ENCODE results near the gene NFATC2.

The NFATC2 gene

DNA sequence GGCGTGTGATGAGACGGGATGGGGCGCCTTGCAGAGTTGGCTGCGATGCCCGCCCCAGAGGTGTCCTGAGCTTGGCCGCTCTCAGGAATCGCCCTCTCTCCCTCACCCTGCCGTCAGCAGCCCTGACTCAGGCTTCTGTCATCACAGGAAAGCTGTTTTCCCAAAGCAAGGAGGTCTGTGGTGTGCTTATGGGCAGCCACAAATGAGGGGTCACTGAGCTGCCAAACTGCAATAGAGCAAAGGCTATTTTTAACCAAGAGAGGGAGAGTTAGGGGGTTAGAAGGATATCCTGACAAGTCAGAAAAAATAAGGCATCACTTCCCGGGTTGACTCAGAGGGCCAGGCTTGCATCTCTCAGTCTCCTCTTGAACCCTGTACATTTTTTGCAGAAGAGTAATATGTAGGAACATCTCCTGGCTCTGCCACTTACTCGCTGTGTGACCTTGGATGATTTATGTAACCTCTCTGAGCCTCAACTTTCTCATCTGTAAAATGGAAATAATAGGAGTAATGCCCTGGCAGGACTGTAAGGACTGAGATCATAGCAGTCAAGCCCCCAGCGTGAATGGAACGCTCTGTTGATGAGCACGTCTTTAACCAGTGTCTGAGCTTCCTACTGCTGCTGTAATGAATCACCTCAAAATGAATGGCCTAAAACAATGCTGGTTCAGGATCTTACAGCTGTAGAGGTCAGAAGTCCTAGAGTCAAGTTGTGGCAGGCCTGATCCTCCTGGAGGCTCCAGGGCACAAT is 181.9 kb downstream of the NFATC2 start:
- no peaks in the 10 kb centered on the region for H3K4me1 Mint-ChIP-seq
- H3K27ac Mint-ChIP-seq (ENCODE audit: low read depth) = no peak overlapping the region
- DNase-seq (ENCODE audit: low spot score in 2 of 2) = no peak
- H3K27me3 Mint-ChIP-seq = no peaks in the 10 kb centered on the region
- peaks cover 9% of the 10 kb centered on the region for H3K9me3 Mint-ChIP-seq
- no peak overlapping the region for H3K4me3 Mint-ChIP-seq
- ATAC-seq (replicated peaks; ENCODE audit: extremely low read depth, poor library complexity, severe bottlenecking) = no peak
- H3K36me3 Mint-ChIP-seq (ENCODE audit: insufficient read depth) = no peaks in the 10 kb centered on the region

- no peak for ATAC-seq (replicated peaks; ENCODE audit: extremely low read depth, poor library complexity, severe bottlenecking)
Observed at GRCh38 chr20:51359947-51360346, 182.6 kb downstream of the NFATC2 start.

DNA sequence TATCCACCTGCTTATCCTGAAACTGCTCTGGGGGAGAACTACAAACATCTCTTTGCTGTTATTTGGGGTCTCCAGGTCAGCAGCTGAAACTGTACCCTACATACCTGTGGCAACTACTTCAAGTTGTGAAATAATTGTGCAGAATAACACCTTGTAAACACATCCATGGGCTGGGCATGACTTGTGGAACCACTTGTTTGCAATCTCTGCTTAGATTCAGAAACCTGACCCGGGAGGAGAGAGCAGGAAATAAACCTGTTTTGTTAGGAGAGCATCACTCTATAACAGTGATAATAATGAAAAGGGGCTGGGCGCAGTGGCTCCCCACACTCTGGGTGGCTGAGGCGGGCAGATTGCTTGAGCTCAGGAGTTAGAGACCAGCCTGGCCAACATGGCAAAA is 183.1 kb downstream of the NFATC2 start:
- Mint-ChIP-seq H3K27ac (ENCODE audit: low read depth) (no peak overlapping the region), H3K27me3 (no peaks in the 10 kb centered on the region), H3K4me1 (peaks cover 5% of the 10 kb centered on the region), H3K4me3 (no peak overlapping the region), H3K9me3 (peaks cover 9% of the 10 kb centered on the region), H3K36me3 (ENCODE audit: insufficient read depth) (no peaks in the 10 kb centered on the region)
- no peak for DNase-seq (ENCODE audit: low spot score in 2 of 2)
- no peak for ATAC-seq (replicated peaks; ENCODE audit: extremely low read depth, poor library complexity, severe bottlenecking)

More at GRCh38 chr20:51359947-51360346, 182.6 kb downstream of the NFATC2 start:
- Mint-ChIP-seq H3K4me1 (peaks cover under 1% of the 10 kb centered on the region), H3K27ac (ENCODE audit: low read depth) (no peak overlapping the region), H3K9me3 (peaks cover 9% of the 10 kb centered on the region), H3K4me3 (no peak overlapping the region), H3K27me3 (no peaks in the 10 kb centered on the region), H3K36me3 (ENCODE audit: insufficient read depth) (no peaks in the 10 kb centered on the region)
- no peak for DNase-seq (ENCODE audit: low spot score in 2 of 2)

DNA sequence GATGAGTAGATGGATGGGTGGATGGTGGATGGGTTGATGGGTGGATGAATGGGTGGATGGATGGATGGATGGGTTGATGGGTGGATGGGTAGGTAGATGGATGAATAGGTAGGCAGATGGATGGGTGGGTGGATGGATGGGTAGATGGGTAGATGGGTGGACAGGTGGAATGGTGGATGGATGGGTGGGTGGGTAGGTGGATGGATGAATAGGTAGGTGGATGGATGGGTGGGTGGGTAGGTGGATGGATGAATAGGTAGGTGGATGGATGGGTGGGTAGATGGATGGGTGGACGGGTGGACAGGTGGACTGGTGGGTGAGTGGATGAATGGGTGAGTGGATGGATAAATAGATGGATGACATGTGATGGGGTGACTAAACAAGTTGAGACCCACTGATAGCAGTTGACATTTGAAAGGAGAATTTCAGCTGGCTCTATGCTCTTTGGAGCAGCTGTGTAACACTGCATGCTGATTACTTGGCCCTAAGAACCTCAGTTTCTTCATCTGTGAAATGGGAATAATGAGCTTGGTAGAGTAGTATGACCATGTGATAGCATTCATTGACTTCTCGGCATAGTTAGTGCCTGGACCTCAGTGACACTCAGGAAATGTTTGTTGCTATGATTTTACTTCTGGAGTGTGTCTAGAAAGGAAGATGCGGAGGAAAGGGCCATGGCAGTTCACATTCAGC is 184.3 kb downstream of the NFATC2 start:
- Mint-ChIP-seq H3K36me3 (ENCODE audit: insufficient read depth) (no peaks in the 10 kb centered on the region), H3K4me1 (peaks cover 5% of the 10 kb centered on the region), H3K4me3 (no peak overlapping the region), H3K9me3 (no peaks in the 10 kb centered on the region), H3K27ac (ENCODE audit: low read depth) (no peak overlapping the region), H3K27me3 (no peaks in the 10 kb centered on the region)
- ATAC-seq (replicated peaks; ENCODE audit: extremely low read depth, poor library complexity, severe bottlenecking) (no peak), DNase-seq (ENCODE audit: low spot score in 2 of 2) (no peak)

GRCh38 chr20:51357543-51357942 is 185.0 kb downstream of the NFATC2 start:
- DNase-seq (ENCODE audit: low spot score in 2 of 2) (no peak), ATAC-seq (replicated peaks; ENCODE audit: extremely low read depth, poor library complexity, severe bottlenecking) (no peak)
- H3K27me3 Mint-ChIP-seq = no peaks in the 10 kb centered on the region
- no peaks in the 10 kb centered on the region for H3K9me3 Mint-ChIP-seq
- peaks cover 5% of the 10 kb centered on the region for H3K4me1 Mint-ChIP-seq
- no peak overlapping the region for H3K4me3 Mint-ChIP-seq
- no peak overlapping the region for H3K27ac Mint-ChIP-seq (ENCODE audit: low read depth)
- H3K36me3 Mint-ChIP-seq (ENCODE audit: insufficient read depth) = no peaks in the 10 kb centered on the region

GRCh38 chr20:51356871-51357270 is 185.6 kb downstream of the NFATC2 start:
- no peak for ATAC-seq (replicated peaks; ENCODE audit: extremely low read depth, poor library complexity, severe bottlenecking)
- Mint-ChIP-seq H3K27me3 (no peaks in the 10 kb centered on the region), H3K27ac (ENCODE audit: low read depth) (no peak overlapping the region), H3K4me3 (no peak overlapping the region), H3K4me1 (peaks cover 5% of the 10 kb centered on the region), H3K36me3 (ENCODE audit: insufficient read depth) (no peaks in the 10 kb centered on the region), H3K9me3 (no peaks in the 10 kb centered on the region)
- no peak for DNase-seq (ENCODE audit: low spot score in 2 of 2)

DNA sequence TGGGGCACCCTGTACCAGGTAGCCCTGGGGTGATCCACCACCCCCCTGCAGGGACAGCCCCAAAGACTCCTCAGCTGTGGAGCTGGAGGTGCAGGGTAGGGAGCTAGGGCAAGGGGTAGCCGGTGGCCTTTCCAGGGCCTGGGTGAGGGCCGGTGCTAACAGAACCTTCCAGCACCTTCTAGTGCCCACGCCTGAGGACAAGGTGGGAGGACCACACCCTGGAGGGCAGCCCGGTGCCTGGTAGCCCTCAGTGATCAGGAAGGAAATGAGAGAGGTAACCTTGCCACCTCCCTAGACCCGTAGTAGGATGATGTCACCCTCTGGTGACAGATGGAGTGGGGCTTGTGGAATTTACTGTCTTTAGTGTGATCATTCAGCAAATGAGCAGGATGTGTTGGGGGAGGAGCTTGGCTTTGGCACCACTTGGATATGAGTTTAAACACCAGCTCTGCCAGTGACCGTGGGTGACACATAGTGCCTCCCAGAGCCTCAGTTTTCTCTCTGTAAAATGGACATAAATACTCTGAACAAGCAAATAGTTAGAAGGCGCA is 187.7 kb downstream of the NFATC2 start:
- peaks cover 5% of the 10 kb centered on the region for H3K4me1 Mint-ChIP-seq
- no peaks in the 10 kb centered on the region for H3K9me3 Mint-ChIP-seq
- DNase-seq (ENCODE audit: low spot score in 2 of 2) (no peak), ATAC-seq (replicated peaks; ENCODE audit: extremely low read depth, poor library complexity, severe bottlenecking) (no peak)
- no peaks in the 10 kb centered on the region for H3K27me3 Mint-ChIP-seq
- H3K36me3 Mint-ChIP-seq (ENCODE audit: insufficient read depth) = no peaks in the 10 kb centered on the region
- H3K27ac Mint-ChIP-seq (ENCODE audit: low read depth) = no peak overlapping the region
- no peak overlapping the region for H3K4me3 Mint-ChIP-seq

DNA sequence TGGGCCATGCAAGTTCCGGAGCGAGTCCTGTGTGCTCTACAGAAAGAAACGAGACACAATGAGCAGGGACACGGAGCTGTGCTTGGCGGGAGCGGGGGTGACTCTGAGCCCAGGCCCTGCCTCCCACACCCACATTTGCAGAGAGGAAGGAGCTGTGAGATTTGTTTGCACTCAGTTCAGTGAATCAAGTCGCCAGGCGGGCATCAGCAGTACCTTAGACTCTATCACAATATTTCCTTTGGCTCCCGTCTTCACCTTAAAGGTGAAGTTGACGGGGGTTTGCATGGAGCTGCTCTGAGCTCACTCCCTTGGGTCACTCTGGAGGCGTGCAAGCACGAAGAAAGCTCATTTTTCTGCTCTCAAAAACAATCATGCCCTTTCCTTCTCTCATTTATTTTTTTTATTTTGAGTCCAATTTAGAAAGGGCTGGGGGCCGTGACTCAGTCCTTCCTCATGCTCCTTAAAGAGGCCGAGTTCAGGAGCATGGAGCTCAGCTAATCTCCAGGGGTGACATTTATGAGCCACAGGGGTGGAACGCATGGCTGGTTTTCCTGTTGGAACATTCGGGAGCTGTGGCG is 188.2 kb downstream of the NFATC2 start:
- Mint-ChIP-seq H3K4me1 (peaks cover 5% of the 10 kb centered on the region), H3K9me3 (no peaks in the 10 kb centered on the region), H3K27me3 (no peaks in the 10 kb centered on the region), H3K36me3 (ENCODE audit: insufficient read depth) (no peaks in the 10 kb centered on the region), H3K27ac (ENCODE audit: low read depth) (no peak overlapping the region), H3K4me3 (no peak overlapping the region)
- DNase-seq (ENCODE audit: low spot score in 2 of 2) (no peak), ATAC-seq (replicated peaks; ENCODE audit: extremely low read depth, poor library complexity, severe bottlenecking) (no peak)

DNA sequence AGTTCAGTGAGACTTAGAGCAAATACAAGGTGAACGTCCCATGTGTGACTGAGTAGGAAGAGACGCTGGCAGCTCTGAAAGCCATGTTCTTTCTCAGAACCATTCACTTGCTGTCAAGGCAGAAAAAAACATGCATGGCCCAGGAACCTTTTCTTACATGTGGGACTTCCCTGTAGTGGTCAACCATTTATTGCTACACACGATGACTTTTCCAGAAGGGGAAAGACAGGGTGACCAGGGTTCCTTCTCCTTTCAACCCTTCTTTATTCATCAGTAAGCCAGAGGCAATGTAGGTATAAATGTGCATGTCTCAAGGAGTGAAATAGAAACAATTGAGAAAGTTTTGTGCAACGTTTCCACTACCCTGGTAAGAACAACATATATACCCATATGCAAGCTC is 189.0 kb downstream of the NFATC2 start:
- Mint-ChIP-seq H3K27me3 (no peaks in the 10 kb centered on the region), H3K27ac (ENCODE audit: low read depth) (no peak overlapping the region), H3K4me1 (peaks cover 5% of the 10 kb centered on the region), H3K36me3 (ENCODE audit: insufficient read depth) (no peaks in the 10 kb centered on the region), H3K9me3 (no peaks in the 10 kb centered on the region), H3K4me3 (no peak overlapping the region)
- ATAC-seq (replicated peaks; ENCODE audit: extremely low read depth, poor library complexity, severe bottlenecking) = no peak
- no peak for DNase-seq (ENCODE audit: low spot score in 2 of 2)

- no peak overlapping the region for H3K4me3 Mint-ChIP-seq
- H3K27ac Mint-ChIP-seq (ENCODE audit: low read depth) = no peak overlapping the region
- peaks cover 5% of the 10 kb centered on the region for H3K4me1 Mint-ChIP-seq
- DNase-seq (ENCODE audit: low spot score in 2 of 2) (no peak), ATAC-seq (replicated peaks; ENCODE audit: extremely low read depth, poor library complexity, severe bottlenecking) (no peak)
- H3K27me3 Mint-ChIP-seq = no peaks in the 10 kb centered on the region
- no peaks in the 10 kb centered on the region for H3K9me3 Mint-ChIP-seq
- no peaks in the 10 kb centered on the region for H3K36me3 Mint-ChIP-seq (ENCODE audit: insufficient read depth)
Observed at GRCh38 chr20:51352791-51353190, 189.7 kb downstream of the NFATC2 start.

GRCh38 chr20:51350941-51351631 is 191.4 kb downstream of the NFATC2 start:
- no peak for ATAC-seq (replicated peaks; ENCODE audit: extremely low read depth, poor library complexity, severe bottlenecking)
- no peak overlapping the region for H3K27ac Mint-ChIP-seq (ENCODE audit: low read depth)
- H3K27me3 Mint-ChIP-seq = no peaks in the 10 kb centered on the region
- no peak overlapping the region for H3K4me3 Mint-ChIP-seq
- DNase-seq (ENCODE audit: low spot score in 2 of 2) = no peak
- H3K36me3 Mint-ChIP-seq (ENCODE audit: insufficient read depth) = no peaks in the 10 kb centered on the region
- no peaks in the 10 kb centered on the region for H3K9me3 Mint-ChIP-seq
- H3K4me1 Mint-ChIP-seq = peaks cover 5% of the 10 kb centered on the region

DNA sequence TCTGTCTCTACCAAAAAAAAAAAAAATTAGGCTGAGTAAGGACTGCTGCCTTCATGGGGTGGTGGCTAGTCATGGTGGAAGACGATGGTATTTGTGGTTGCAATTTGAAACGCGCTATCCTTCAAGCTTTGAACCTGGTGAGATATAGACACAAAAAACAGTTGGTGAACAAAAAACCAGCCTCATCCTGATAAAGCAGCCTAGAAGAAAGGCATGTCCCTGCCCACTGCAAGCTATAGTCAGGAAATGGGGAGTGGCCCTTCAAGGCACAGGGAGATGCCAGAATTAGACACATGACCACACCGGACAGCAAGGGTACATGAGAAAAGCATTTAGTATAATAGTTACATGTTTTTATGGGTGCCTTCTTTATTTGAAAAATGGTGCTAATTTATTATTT is 193.6 kb downstream of the NFATC2 start:
- Mint-ChIP-seq H3K27ac (ENCODE audit: low read depth) (no peak overlapping the region), H3K36me3 (ENCODE audit: insufficient read depth) (peaks cover 3% of the 10 kb centered on the region)

More for the DNA sequence above, 193.6 kb downstream of the NFATC2 start:
- no peaks in the 10 kb centered on the region for H3K27me3 Mint-ChIP-seq
- ATAC-seq (replicated peaks; ENCODE audit: extremely low read depth, poor library complexity, severe bottlenecking) = no peak
- H3K9me3 Mint-ChIP-seq = peaks cover 2% of the 10 kb centered on the region
- no peak overlapping the region for H3K4me3 Mint-ChIP-seq
- H3K4me1 Mint-ChIP-seq = no peaks in the 10 kb centered on the region
- no peak for DNase-seq (ENCODE audit: low spot score in 2 of 2)
